Gastroesophageal sphincter (tissue), 4 donors: ENCODE data around the gene L2HGDH. TPM values are rescaled to one million over a fixed set of nuclear protein-coding genes. Genes with fewer than 3 reads are reported as not detected.
"Not testable (repeated sequence)": the region's sequence is repeated elsewhere in the genome, so short reads cannot be mapped to it uniquely, and the experiment has no call there.

Source experiments
- ATAC-seq: fragments of 150-250 bp; one replicate; pipeline ENCODE4 v1.9.1; 2016; ENCODE audit warnings: mild to moderate bottlenecking, moderate library complexity
- H3K27ac ChIP-seq, 4 donors: fragments of 200-600 bp; sonication (generic) in 3 of 4; 1 replicate in 3 of 4; 2 replicates in 1 of 4; pipeline ENCODE4 v1.5.1; 2016 to 2019
- H3K27me3 ChIP-seq: fragments of 200-600 bp; sonication (generic); one replicate; pipeline ENCODE4 v1.5.1; 2019
- H3K36me3 ChIP-seq, 2 donors: fragments of 200-600 bp; sonication (generic); one replicate each; pipeline ENCODE4 v1.5.1; 2019; ENCODE audit warnings: control low read depth in 1 of 2
- H3K4me1 ChIP-seq, 3 donors: fragments of 200-600 bp; sonication (generic); 1 replicate in 2 of 3; 2 replicates in 1 of 3; pipeline ENCODE4 v1.5.1; 2016 to 2019; ENCODE audit warnings: control low read depth in 2 of 3
- H3K4me3 ChIP-seq, 2 donors: fragments of 200-600 bp; sonication (generic); one replicate each; pipeline ENCODE4 v1.5.1; 2019; ENCODE audit warnings: mild to moderate bottlenecking in 1 of 2, moderate library complexity in 1 of 2
- H3K9me3 ChIP-seq, 3 donors: fragments of 200-600 bp; sonication (generic); one replicate each; pipeline ENCODE4 v1.5.1; 2017 to 2019; ENCODE audit warnings: control low read depth in 2 of 3
- EP300 ChIP-seq: sonication (generic); formaldehyde crosslinking; IDR thresholded peaks from one replicate; pipeline ENCODE4 v1.6.1; 2017; ENCODE audit warnings: antibody characterized with exemption, mild to moderate bottlenecking
- POLR2A ChIP-seq, 2 donors: fragments of 450-650 bp; IDR thresholded peaks; one replicate each; pipeline ENCODE4 v1.6.1; 2017; ENCODE audit warnings: antibody characterized with exemption in 2 of 2, mild to moderate bottlenecking in 2 of 2, moderate library complexity in 1 of 2
- POLR2AphosphoS5 ChIP-seq: sonication (generic); formaldehyde crosslinking; IDR thresholded peaks from one replicate; pipeline ENCODE4 v1.6.1; 2017; ENCODE audit warnings: antibody characterized with exemption
- WGBS, 2 donors: methylation state at CpG; one replicate each; pipeline ENCODE4 v1.1.5; 2018; ENCODE audit warnings: low coverage in 1 of 2; 5-methylcytosine and 5-hydroxymethylcytosine counted together
- total RNA-seq, 4 donors: library from RNA; depleted of rRNA; stranded (reverse); fragments of >200 nt; gene quantifications; one replicate each; pipeline ENCODE4 v1.1.0, GENCODE V29; 2016
- TF ChIP-seq, protein P1 (sequence below), 4 experiments: fragments of 200-600 bp in 2 of 4; fragments of 450-650 bp in 2 of 4; sonication (generic) in 1 of 4; IDR thresholded peaks; one replicate each; pipeline ENCODE4 v1.5.1; 2017 to 2019; ENCODE audit warnings: antibody characterized with exemption in 4 of 4, mild to moderate bottlenecking in 2 of 4, moderate library complexity in 2 of 4

Gene L2HGDH
- total RNA-seq, 4 donors from 2014 or later, result 3.4 to 10.2 (median 7.0) TPM

- Histone ChIP-seq H3K27me3 (no peaks in the 10 kb centered on the region), H3K9me3 (no peaks in the 10 kb centered on the region), H3K4me3 (no peak overlapping the region), H3K27ac (no peak overlapping the region), H3K36me3 (no peaks in the 10 kb centered on the region), H3K4me1 (peaks cover 0 to 33% (median 1%) of the 10 kb centered on the region in 3 donors)
- no peak for ATAC-seq
- TF ChIP-seq, protein P1, sequence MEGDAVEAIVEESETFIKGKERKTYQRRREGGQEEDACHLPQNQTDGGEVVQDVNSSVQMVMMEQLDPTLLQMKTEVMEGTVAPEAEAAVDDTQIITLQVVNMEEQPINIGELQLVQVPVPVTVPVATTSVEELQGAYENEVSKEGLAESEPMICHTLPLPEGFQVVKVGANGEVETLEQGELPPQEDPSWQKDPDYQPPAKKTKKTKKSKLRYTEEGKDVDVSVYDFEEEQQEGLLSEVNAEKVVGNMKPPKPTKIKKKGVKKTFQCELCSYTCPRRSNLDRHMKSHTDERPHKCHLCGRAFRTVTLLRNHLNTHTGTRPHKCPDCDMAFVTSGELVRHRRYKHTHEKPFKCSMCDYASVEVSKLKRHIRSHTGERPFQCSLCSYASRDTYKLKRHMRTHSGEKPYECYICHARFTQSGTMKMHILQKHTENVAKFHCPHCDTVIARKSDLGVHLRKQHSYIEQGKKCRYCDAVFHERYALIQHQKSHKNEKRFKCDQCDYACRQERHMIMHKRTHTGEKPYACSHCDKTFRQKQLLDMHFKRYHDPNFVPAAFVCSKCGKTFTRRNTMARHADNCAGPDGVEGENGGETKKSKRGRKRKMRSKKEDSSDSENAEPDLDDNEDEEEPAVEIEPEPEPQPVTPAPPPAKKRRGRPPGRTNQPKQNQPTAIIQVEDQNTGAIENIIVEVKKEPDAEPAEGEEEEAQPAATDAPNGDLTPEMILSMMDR (IDR thresholded peaks at IDR 0.05), result peak; percentile 50 to 71 (median 62)
- TF ChIP-seq POLR2A (IDR thresholded peaks at IDR 0.05), result no peak
- WGBS, 2 donors, result 35 to 39% methylated on average over 4 of the region's 4 CpGs
Observed at GRCh38 chr14:50318031-50318626, 6.1 kb upstream of the L2HGDH start.

GRCh38 chr14:50314098-50314497 is 2.1 kb upstream of the L2HGDH start:
- H3K36me3 ChIP-seq, H3K9me3 ChIP-seq, H3K27me3 ChIP-seq, ATAC-seq, H3K27ac ChIP-seq, H3K4me3 ChIP-seq: not testable (repeated sequence)
- peaks cover 0 to 26% (median 7%) of the 10 kb centered on the region in 3 donors for H3K4me1 ChIP-seq
- 90 to 100% methylated on average over 3 of the region's 3 CpGs for WGBS, 2 donors

- no peak for TF ChIP-seq POLR2A (IDR thresholded peaks at IDR 0.05)
- no peak for ATAC-seq
- no peaks in the 10 kb centered on the region for H3K36me3 ChIP-seq
- H3K27ac ChIP-seq, result peak overlapping the region; percentile 60 to 96 (median 94)
- WGBS, 2 donors, result 0 to 6% methylated on average over 7 to 8 of the region's 18 CpGs
- H3K9me3 ChIP-seq, result no peaks in the 10 kb centered on the region
- H3K27me3 ChIP-seq, result no peaks in the 10 kb centered on the region
- peak overlapping the region; percentile 69 to 89 for H3K4me3 ChIP-seq
- H3K4me1 ChIP-seq, result peaks cover 0 to 24% (median 7%) of the 10 kb centered on the region in 3 donors
Observed at GRCh38 chr14:50312734-50313054, 665 bp upstream of the L2HGDH start.

- Histone ChIP-seq H3K27me3 (no peaks in the 10 kb centered on the region), H3K9me3 (no peaks in the 10 kb centered on the region), H3K4me1 (peaks cover 0 to 22% (median 7%) of the 10 kb centered on the region in 3 donors), H3K36me3 (no peaks in the 10 kb centered on the region), H3K4me3 (peak overlapping the region; percentile 69 to 89), H3K27ac (peak overlapping the region; percentile 60 to 96 (median 94))
- 4% methylated on average over 8 of the region's 18 CpGs for WGBS, 2 donors
- no peak for ATAC-seq
- TF ChIP-seq POLR2A (IDR thresholded peaks at IDR 0.05), result no peak
- TF ChIP-seq, protein P1 (IDR thresholded peaks at IDR 0.05), result peak in 2 of 4 experiments; percentile 54 to 62
Observed at GRCh38 chr14:50311337-50311971, 575 bp downstream of the L2HGDH start.

DNA sequence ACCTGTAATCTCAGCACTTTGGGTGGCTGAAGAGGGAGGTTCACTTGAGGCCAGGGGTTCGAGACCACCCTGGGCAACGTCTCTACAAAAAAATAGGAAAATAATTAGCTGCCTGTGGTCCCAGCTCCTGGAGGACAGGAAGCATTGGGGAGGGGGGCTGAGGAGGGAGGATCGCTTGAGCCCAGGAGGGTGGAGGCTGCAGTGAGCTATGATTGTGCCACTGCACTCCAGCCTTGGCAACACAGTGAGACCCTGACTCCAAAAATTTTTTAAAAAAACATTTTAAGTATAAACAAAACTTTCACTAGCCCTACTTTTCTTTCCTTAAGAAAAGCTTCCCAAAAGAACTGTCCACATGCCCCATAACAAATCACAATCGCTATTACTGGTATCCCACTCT is 1.6 kb downstream of the L2HGDH start:
- Histone ChIP-seq H3K27me3 (no peaks in the 10 kb centered on the region), H3K9me3 (no peaks in the 10 kb centered on the region), H3K27ac (no peak overlapping the region), H3K4me1 (peaks cover 0 to 22% (median 7%) of the 10 kb centered on the region in 3 donors), H3K36me3 (no peaks in the 10 kb centered on the region), H3K4me3 (no peak overlapping the region)
- ATAC-seq, result no peak
- 90 to 98% methylated on average over 2 to 3 of the region's 4 CpGs for WGBS, 2 donors
- TF ChIP-seq EP300, result no peak
- TF ChIP-seq POLR2A (IDR thresholded peaks at IDR 0.05), result no peak
- TF ChIP-seq POLR2AphosphoS5, result no peak
- TF ChIP-seq, protein P1 (IDR thresholded peaks at IDR 0.05), result no peak

DNA sequence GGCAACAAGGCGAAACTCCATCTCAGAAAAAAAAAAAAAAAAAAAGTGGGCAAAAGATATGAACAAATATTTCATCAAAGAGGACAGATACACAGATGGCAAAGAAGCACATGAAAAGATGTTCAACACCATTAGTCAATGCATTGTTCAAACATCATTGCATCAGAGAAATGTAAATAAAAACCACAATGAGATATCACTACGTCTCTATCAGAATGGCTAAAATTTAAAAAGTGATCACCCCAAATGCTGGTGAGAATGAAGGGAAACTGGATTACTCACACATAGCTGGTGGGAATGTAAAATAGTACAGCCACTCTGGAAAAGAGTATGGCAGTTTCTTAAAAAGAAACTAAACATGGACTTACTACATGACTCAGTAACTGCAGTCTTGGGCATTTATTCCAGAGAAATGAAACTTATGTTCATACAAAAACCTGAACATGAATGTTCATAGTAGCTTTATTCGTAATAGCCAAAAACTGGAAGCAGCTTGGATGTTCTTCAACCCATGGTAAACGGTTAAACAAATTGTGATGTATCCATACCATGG is 3.6 kb downstream of the L2HGDH start:
- H3K4me3 ChIP-seq, result no peak overlapping the region
- H3K36me3 ChIP-seq, result no peaks in the 10 kb centered on the region
- no peaks in the 10 kb centered on the region for H3K27me3 ChIP-seq
- no peak for TF ChIP-seq POLR2A (IDR thresholded peaks at IDR 0.05)
- no peak for TF ChIP-seq POLR2AphosphoS5
- TF ChIP-seq, protein P1 (IDR thresholded peaks at IDR 0.05), result no peak
- no peak for TF ChIP-seq EP300
- no peaks in the 10 kb centered on the region for H3K9me3 ChIP-seq
- H3K4me1 ChIP-seq, result peaks cover 0 to 18% (median 7%) of the 10 kb centered on the region in 3 donors
- H3K27ac ChIP-seq, result no peak overlapping the region
- ATAC-seq, result no peak
- 92 to 93% methylated on average over 3 of the region's 4 CpGs for WGBS, 2 donors
